ENCODE results near the gene NRXN2.

The NRXN2 gene

DNA sequence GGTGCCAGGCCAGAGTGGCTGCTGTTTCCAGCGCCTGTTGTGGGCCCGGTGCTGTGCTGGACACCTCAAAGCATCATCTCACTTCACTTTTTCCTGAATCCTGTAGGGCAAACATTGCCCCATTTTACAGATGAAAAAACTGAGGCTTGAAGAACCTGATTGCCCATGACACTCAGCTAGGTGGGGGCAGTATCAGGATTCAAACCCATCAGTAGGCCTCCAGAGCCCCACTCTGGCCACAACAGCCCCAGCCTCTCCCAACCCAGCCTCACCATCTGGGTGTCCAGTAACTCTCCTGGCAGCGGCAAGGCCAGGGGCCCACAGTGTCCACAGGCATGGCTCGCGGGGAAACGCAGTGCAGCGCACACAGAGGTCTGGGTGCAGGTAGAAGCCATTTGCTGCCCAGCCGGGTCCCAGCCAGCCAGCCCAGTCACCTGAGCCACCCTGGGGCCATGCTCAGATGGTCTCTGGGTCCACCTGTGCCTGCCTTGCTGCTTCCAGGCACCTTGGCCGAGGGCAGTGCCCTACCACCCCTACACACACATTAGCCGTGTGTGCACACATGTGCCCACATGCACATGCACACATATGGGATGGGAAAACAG is 120.4 kb downstream of the NRXN2 start:
- TF ChIP-seq, protein P1, sequence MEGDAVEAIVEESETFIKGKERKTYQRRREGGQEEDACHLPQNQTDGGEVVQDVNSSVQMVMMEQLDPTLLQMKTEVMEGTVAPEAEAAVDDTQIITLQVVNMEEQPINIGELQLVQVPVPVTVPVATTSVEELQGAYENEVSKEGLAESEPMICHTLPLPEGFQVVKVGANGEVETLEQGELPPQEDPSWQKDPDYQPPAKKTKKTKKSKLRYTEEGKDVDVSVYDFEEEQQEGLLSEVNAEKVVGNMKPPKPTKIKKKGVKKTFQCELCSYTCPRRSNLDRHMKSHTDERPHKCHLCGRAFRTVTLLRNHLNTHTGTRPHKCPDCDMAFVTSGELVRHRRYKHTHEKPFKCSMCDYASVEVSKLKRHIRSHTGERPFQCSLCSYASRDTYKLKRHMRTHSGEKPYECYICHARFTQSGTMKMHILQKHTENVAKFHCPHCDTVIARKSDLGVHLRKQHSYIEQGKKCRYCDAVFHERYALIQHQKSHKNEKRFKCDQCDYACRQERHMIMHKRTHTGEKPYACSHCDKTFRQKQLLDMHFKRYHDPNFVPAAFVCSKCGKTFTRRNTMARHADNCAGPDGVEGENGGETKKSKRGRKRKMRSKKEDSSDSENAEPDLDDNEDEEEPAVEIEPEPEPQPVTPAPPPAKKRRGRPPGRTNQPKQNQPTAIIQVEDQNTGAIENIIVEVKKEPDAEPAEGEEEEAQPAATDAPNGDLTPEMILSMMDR (conservative IDR thresholded peaks at IDR 0.05; ENCODE audit: low read depth): no peak
- ChIA-PET POLR2A (ENCODE audit: low non-redundant PET) (no interaction called here), CTCF (interaction anchor here (0.6 to 0.7 kb wide), 2 partner anchors 42 to 152 kb away, joined by 4 read pairs; no protein-coding TSS in a partner anchor)
- no peak overlapping the region for H3K27ac ChIP-seq
- no peak for DNase-seq (ENCODE audit: low spot score)

DNA sequence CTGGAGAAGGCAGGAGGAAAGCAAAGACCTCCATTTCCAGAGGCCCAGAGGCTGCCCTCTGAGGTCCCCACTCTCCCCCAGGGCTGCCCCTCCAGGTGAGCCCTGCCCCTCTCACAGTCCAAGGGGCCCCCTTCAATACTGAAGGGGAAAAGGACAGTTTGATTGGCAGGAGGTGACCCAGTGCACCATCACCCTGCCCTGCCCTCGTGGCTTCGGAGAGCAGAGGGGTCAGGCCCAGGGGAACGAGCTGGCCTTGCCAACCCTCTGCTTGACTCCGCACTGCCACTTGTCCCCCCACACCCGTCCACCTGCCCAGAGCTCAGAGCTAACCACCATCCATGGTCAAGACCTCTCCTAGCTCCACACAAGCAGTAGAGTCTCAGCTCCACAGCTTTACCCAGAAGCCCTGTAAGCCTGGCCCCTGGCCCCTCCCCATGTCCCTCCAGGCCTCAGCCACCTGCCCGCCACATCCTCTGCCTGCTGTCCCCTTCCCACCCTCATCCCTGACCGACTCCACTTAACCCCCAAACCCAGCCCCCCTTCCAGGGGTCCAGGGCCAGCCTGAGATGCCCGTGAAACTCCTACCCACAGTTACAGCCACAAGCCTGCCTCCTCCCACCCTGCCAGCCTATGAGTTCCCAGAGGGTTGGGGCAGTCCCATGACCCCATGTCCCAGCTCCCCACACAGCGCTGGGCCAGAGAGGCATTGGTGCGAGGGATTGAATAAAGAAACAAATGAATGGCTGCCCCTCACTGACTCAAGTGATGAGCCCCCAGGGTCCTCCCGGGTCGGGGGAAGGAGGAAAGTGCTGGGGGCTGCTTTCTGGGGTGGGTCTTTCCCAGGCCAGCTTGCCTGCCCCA is 121.2 kb downstream of the NRXN2 start:
- POLR2A ChIA-PET (ENCODE audit: low non-redundant PET): no interaction called here
- no peak for DNase-seq (ENCODE audit: low spot score)
- no peak overlapping the region for H3K27ac ChIP-seq
- CTCF ChIA-PET: interaction anchor here (0.6 kb wide), 1 partner anchor 43 kb away, joined by 4 read pairs; no protein-coding TSS in a partner anchor
- TF ChIP-seq, protein P1 (conservative IDR thresholded peaks at IDR 0.05; ENCODE audit: low read depth): no peak

DNA sequence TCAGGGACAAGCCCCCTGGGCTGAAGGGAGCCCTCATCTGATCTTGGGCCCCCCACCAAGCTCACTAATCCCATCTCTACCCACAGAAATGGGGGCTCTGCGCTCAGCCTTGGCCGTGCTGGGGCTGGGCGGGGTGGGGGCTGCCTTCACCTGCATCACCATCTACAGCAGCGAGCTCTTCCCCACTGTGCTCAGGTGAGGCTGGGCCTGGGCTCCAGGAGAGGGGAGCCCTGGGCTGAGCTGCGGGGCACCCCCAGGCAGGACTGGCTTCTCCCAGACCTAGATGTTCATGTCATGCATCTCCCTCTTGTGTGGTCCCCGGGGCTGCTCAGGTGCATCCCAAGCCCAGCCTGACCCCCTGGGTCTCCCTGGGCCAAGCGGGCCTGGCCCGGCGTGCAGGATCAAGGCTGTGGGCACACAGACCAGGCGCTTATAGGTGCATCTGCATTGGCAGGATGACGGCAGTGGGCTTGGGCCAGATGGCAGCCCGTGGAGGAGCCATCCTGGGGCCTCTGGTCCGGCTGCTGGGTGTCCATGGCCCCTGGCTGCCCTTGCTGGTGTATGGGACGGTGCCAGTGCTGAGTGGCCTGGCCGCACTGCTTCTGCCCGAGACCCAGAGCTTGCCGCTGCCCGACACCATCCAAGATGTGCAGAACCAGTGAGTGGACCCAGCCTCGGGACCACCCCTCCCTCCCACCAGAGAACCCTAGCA is 122.6 kb downstream of the NRXN2 start:
- POLR2A ChIA-PET (ENCODE audit: low non-redundant PET): no interaction called here
- CTCF ChIA-PET: interaction anchor here (0.6 kb wide), 2 partner anchors 40 to 46 kb away, joined by 3 read pairs; no protein-coding TSS in a partner anchor
- no peak overlapping the region for H3K27ac ChIP-seq
- DNase-seq (ENCODE audit: low spot score): no peak
- TF ChIP-seq, protein P1 (conservative IDR thresholded peaks at IDR 0.05; ENCODE audit: low read depth): no peak

DNA sequence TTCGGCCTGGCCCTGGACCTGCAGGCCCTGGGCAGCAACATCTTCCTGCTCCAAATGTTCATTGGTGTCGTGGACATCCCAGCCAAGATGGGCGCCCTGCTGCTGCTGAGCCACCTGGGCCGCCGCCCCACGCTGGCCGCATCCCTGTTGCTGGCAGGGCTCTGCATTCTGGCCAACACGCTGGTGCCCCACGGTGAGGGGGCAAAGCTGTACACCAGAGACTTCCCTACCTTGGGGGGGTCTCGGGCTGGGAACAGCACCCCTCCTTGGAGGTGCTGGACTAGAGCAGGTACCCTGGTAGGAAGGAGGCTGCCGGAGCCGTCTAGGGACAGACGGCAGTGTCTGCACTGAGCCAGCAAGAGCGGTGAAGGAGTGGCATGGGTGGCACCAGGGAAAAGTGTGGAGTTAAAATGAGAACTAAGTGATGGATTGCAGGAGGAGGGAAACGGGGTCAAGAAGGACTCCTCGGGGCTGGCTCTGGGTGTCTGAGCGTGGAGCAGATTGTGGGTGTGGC is 123.2 kb downstream of the NRXN2 start:
- H3K27ac ChIP-seq: no peak overlapping the region
- CTCF ChIA-PET: interaction anchor here (0.6 kb wide), 1 partner anchor 46 kb away, joined by 3 read pairs; no protein-coding TSS in a partner anchor
- no peak for DNase-seq (ENCODE audit: low spot score)
- TF ChIP-seq, protein P1 (conservative IDR thresholded peaks at IDR 0.05; ENCODE audit: low read depth): no peak
- POLR2A ChIA-PET (ENCODE audit: low non-redundant PET): no interaction called here

DNA sequence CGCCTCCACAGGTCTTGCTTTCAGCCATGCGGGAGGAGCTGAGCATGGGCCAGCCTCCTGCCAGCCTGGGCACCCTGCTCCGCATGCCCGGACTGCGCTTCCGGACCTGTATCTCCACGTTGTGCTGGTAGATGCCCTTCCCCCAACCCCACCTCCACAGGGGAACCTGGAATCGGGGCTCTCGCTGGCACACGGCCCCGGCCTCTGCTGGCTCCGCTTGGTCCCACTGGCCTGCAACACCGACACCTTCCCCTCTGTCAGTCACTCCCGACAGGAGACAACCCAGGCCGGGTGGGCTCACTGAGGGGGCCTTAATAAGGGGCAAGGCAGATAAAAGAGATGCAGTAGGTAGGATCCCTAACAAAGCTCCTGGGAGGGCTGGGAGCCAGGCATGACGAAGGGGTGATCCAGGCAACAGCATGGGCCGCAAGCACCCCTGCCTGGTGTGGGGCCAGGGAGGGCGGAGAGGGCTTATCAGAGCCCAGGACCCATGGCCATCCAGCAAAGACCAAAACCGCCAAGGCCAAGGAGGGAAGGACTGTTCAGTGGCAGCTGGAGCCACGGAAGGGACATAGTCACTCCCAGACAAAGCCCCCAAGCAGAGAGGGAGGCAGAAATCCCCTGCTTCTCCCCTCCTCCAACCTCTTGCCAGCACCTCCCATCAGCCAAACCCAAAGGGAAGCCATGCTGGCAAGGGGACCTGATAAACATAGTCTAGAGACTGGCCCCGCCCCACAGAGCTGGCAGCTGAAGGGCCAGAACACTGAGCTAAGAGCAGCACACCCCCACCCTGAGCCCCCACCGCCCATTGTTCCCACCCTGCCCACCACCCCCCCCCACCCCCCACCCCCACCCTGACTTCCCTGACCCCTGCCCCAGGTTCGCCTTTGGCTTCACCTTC is 124.0 kb downstream of the NRXN2 start:
- TF ChIP-seq, protein P1 (conservative IDR thresholded peaks at IDR 0.05; ENCODE audit: low read depth): no peak
- ChIA-PET POLR2A (ENCODE audit: low non-redundant PET) (no interaction called here), CTCF (interaction anchor here (0.5 kb wide), 1 partner anchor 150 kb away, joined by 3 read pairs; no protein-coding TSS in a partner anchor)
- DNase-seq (ENCODE audit: low spot score): no peak
- no peak overlapping the region for H3K27ac ChIP-seq

Data from RWPE1 (cell line).